ENCODE results near the gene TAP1. TPM values are rescaled to one million over a fixed set of nuclear protein-coding genes. Genes with fewer than 3 reads are reported as not detected.
"Not testable (repeated sequence)": the region's sequence is repeated elsewhere in the genome, so short reads cannot be mapped to it uniquely, and the experiment has no call there.

The TAP1 gene
- total RNA-seq, 4 donors from 2014 or later, result 24.6 to 41.8 (median 26.5) TPM

DNA sequence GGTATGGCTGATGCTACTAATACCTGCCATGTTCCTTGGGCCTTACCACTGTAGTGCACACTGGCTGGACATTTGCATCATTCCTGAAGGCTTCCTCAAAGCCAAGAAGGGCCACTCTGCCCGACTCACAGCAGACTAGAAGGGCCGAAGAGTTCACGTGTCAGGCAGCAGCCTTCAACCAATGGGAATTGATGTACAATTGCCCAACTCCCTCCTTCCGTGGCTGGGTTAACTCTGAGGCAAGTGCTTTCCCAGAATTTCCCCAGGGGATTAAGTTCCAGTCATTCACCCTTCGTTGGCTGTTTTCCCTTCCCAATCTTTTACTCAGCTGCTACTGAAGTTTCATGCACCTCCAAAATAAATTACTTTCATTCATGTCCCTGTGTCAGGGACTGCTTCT is 30.3 kb upstream of the TAP1 start:
- no peak overlapping the region for H3K27ac ChIP-seq

DNA sequence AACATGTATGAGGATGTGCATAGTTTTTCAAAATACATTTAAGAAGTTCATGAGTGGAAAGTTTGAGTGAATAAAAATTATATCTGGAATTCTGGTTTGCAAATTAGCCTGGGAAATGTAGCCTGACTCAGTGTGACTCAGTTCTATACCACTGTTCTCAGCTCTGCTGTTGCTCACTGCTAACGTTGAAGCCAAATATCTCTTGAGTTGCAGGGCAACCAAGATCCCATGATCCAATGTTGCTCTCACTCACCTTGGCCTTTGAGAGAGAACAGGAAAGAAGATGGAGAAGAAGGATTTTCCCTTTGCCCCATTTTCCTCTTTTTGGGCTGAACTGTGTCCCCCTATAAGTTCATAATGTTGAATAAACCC is 29.4 kb upstream of the TAP1 start:
- ATAC-seq, result no peak
- H3K4me3 ChIP-seq, result no peak overlapping the region
- no peak overlapping the region for H3K27ac ChIP-seq
- no peaks in the 10 kb centered on the region for H3K36me3 ChIP-seq
- peaks cover 0 to 18% (median 10%) of the 10 kb centered on the region in 3 donors for H3K4me1 ChIP-seq
- WGBS, 2 donors (ENCODE audit: low coverage in 1 of 2), result 11 to 35% methylated on average over 1 of the region's 1 CpG
- TF ChIP-seq EP300 (IDR thresholded peaks at IDR 0.05) (no peak), POLR2AphosphoS5 (IDR thresholded peaks at IDR 0.05) (no peak), POLR2A (IDR thresholded peaks at IDR 0.05) (no peak)
- TF ChIP-seq, protein P1, sequence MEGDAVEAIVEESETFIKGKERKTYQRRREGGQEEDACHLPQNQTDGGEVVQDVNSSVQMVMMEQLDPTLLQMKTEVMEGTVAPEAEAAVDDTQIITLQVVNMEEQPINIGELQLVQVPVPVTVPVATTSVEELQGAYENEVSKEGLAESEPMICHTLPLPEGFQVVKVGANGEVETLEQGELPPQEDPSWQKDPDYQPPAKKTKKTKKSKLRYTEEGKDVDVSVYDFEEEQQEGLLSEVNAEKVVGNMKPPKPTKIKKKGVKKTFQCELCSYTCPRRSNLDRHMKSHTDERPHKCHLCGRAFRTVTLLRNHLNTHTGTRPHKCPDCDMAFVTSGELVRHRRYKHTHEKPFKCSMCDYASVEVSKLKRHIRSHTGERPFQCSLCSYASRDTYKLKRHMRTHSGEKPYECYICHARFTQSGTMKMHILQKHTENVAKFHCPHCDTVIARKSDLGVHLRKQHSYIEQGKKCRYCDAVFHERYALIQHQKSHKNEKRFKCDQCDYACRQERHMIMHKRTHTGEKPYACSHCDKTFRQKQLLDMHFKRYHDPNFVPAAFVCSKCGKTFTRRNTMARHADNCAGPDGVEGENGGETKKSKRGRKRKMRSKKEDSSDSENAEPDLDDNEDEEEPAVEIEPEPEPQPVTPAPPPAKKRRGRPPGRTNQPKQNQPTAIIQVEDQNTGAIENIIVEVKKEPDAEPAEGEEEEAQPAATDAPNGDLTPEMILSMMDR (IDR thresholded peaks at IDR 0.05), result no peak
- peaks cover 16% of the 10 kb centered on the region for H3K27me3 ChIP-seq
- H3K9me3 ChIP-seq, result no peaks in the 10 kb centered on the region

More for the DNA sequence above, 30.3 kb upstream of the TAP1 start:
- H3K9me3 ChIP-seq, result no peaks in the 10 kb centered on the region
- no peak overlapping the region for H3K4me3 ChIP-seq
- peak; percentile 87 for ATAC-seq
- H3K27me3 ChIP-seq, result peaks cover 12% of the 10 kb centered on the region
- TF ChIP-seq EP300 (IDR thresholded peaks at IDR 0.05), result no peak
- peaks cover 0 to 18% (median 10%) of the 10 kb centered on the region in 3 donors for H3K4me1 ChIP-seq
- no peaks in the 10 kb centered on the region for H3K36me3 ChIP-seq
- 0 to 19% methylated on average over 2 to 5 of the region's 5 CpGs for WGBS, 2 donors (ENCODE audit: low coverage in 1 of 2)

DNA sequence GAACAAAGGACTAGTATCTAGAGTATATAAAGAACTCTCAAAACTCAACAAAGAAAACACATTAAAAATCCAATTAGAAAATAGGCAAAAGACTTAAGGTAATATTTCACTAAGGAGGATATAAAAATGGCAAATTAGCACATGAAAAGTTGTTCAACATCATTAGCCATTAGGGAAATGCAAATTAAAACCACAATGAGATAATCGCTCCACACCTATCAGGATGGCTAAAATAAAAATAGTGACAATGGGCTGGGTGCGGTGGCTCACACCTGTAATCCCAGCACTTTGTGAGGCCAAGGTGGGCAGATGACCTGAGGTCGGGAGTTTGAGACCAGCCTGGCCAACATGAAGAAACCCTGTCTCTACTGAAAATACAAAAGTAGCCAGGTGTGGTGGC is 27.5 kb upstream of the TAP1 start:
- not testable (repeated sequence) for H3K4me1 ChIP-seq, H3K36me3 ChIP-seq, H3K9me3 ChIP-seq, H3K27ac ChIP-seq, ATAC-seq, H3K4me3 ChIP-seq
- WGBS, 2 donors (ENCODE audit: low coverage in 1 of 2), result 57 to 63% methylated on average over 2 of the region's 3 CpGs
- H3K27me3 ChIP-seq, result peaks cover 21% of the 10 kb centered on the region

DNA sequence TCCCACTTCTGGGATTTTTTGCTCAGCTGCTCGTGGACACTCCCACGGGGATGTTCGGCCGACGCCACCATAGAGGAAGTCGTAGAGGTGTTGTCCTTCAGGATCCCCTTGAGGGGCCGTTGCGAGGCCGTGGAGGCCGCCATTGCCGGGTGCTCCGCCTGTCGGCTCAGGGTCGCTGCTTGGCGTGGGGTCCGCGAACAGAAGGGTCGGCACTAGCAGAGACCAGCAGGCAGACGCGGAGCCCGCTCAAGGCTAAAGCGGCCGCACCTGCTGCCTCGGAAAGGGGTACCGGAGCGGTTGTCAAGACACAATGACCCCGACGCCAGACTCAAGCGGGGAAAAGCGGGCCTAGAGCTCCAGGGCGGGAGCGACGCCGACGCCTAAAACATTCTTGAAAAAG is 26.2 kb upstream of the TAP1 start:
- 42% methylated on average over 13 of the region's 35 CpGs; no CpG with 5 or more reads in 1 of the 2 donors for WGBS, 2 donors (ENCODE audit: low coverage in 1 of 2)

DNA sequence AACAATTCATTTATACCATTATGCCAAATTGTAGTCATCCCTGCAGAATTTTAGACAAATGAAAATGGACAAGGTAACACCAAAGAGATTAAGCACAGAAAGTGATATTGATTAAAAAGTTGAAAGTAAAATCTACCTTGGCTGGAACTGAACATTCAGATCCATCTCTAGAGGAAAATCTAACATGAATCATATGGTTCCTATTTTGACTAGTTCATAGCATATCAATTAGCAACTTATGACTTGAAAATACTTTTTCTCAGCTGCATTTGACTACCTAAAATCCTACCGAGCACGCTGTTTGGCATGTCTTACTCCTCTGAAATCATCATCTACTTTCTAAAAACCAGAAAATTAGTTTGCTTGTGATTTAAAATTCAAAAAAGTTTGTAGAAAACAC is 23.1 kb upstream of the TAP1 start:
- Histone ChIP-seq H3K4me1 (no peaks in the 10 kb centered on the region), H3K4me3 (no peak overlapping the region), H3K9me3 (peaks cover 0 to 10% (median 0%) of the 10 kb centered on the region in 3 donors), H3K27ac (no peak overlapping the region), H3K36me3 (no peaks in the 10 kb centered on the region), H3K27me3 (peaks cover 33% of the 10 kb centered on the region)
- 78 to 80% methylated on average over 2 of the region's 2 CpGs for WGBS, 2 donors (ENCODE audit: low coverage in 1 of 2)
- no peak for ATAC-seq
- no peak for TF ChIP-seq POLR2AphosphoS5 (IDR thresholded peaks at IDR 0.05)
- no peak for TF ChIP-seq POLR2A (IDR thresholded peaks at IDR 0.05)
- TF ChIP-seq EP300 (IDR thresholded peaks at IDR 0.05), result no peak
- TF ChIP-seq, protein P1 (IDR thresholded peaks at IDR 0.05), result no peak

More for the DNA sequence above, 26.2 kb upstream of the TAP1 start:
- ATAC-seq, result no peak
- TF ChIP-seq POLR2AphosphoS5 (IDR thresholded peaks at IDR 0.05), result no peak
- no peak for TF ChIP-seq POLR2A (IDR thresholded peaks at IDR 0.05)
- TF ChIP-seq EP300 (IDR thresholded peaks at IDR 0.05), result no peak
- TF ChIP-seq, protein P1 (IDR thresholded peaks at IDR 0.05), result no peak
- no peaks in the 10 kb centered on the region for H3K36me3 ChIP-seq
- H3K4me3 ChIP-seq, result no peak overlapping the region
- no peak overlapping the region for H3K27ac ChIP-seq
- H3K9me3 ChIP-seq, result no peaks in the 10 kb centered on the region
- H3K4me1 ChIP-seq, result no peaks in the 10 kb centered on the region
- H3K27me3 ChIP-seq, result peaks cover 21% of the 10 kb centered on the region

DNA sequence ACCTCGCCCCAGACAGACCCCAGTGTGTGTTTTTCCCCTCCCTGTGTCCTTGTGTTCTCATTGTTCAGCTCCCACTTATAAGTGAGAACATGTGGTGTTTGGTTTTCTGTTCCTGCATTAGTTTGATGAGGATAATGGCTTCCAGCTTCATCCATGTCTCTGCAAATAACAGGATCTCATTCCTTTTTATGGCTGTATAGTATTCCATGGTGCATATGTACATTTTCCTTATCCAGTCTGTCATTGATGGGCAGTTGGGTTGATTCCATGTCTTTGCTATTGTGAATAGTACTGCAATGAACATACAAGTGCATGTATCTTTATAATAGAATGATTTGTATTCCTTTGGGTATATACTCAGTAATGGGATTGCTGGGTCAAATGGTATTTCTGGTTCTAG is 20.4 kb upstream of the TAP1 start:
- H3K4me1 ChIP-seq, H3K27ac ChIP-seq, ATAC-seq, H3K36me3 ChIP-seq, H3K4me3 ChIP-seq: not testable (repeated sequence)
- Histone ChIP-seq H3K27me3 (peaks cover 33% of the 10 kb centered on the region), H3K9me3 (peaks cover 0 to 10% (median 0%) of the 10 kb centered on the region in 3 donors)
- WGBS, 2 donors (ENCODE audit: low coverage in 1 of 2), result 18 to 35% methylated on average over 1 of the region's 1 CpG
